GM18858 (cell line): ENCODE results near the gene TMEM181.
"Not testable (repeated sequence)": the region's sequence is repeated elsewhere in the genome, so short reads cannot be mapped to it uniquely, and the experiment has no call there.

Experiments used
- ATAC-seq: cut with Tn5 transposase; IDR thresholded peaks from one replicate; pipeline ENCODE4 v1.9.1; 2021; ENCODE audit not compliant: unreplicated experiment

The TMEM181 gene, protein sequence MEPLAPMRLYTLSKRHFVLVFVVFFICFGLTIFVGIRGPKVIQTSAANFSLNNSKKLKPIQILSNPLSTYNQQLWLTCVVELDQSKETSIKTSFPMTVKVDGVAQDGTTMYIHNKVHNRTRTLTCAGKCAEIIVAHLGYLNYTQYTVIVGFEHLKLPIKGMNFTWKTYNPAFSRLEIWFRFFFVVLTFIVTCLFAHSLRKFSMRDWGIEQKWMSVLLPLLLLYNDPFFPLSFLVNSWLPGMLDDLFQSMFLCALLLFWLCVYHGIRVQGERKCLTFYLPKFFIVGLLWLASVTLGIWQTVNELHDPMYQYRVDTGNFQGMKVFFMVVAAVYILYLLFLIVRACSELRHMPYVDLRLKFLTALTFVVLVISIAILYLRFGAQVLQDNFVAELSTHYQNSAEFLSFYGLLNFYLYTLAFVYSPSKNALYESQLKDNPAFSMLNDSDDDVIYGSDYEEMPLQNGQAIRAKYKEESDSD

DNA sequence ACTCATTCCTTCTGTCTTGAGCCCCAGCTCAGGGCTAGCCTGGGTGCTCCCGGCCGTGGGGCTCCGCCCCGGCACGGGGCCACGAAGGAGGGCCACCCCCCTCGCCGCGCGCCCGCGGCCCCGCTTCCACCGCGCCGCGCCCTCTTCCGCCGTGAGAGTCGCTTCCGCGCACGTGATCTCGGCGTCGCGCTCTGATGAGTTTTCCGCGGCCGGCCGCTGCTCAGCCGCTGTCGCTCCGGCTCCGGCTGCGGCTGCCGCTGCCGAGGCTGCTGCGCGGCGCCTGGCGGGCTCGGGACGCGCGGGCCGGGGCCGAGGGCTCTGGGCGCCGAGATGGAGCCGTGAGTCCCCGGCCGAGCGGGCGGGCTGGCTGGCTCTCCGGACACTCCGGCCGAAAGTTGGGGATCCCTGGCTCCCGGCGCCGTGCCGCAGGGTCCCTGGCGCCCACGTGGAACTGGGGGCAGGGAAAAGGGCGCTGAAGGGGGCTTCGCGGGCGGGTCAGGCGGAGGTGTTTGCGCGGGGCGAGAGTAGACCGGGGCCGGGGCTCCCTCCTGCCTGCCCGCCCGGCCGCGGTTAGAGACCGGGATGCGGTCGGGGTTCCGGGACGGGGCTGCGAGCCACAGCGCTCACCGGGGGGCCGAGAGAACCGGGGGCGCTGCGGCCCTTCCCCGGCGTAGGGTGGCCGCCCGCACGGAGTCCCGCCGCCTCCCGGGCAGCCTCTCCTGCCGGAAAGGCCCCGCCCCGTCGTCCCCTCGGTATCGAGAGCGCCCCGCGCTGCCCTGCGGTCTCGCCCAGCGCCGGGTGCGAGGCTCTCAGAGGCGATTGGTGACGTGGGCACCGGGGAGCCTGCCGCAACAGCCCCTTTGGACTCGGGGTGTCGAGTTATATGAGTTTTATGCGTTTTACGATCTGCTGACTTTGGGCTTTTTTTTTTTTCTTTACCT is at the start of gene TMEM181:
Gene TMEM181 (plus strand): TSS at position 197 of the 941 bp plus-strand sequence. CDS start 134 bp downstream, at position 331.
- ATAC-seq: peak; percentile 76

DNA sequence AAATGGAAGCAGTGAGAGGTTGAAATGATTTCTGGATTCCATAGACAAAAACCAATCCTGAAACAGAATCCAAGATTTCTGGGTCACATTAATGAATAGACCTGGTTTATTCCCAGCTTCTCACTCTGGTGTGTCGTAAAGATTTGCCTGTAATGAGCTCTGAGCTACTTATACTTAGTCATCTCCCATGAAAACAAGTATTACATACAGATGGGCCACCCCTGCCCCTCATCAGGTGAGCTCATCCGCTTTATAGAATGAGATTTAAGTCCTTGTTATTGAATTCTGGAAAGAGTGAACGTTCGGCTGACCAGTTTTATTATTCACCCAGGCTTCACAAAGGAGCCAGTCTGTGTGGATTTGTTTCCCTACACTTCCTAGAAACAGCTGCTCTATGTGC is 47.1 kb upstream of the TMEM181 start:
- no peak for ATAC-seq

DNA sequence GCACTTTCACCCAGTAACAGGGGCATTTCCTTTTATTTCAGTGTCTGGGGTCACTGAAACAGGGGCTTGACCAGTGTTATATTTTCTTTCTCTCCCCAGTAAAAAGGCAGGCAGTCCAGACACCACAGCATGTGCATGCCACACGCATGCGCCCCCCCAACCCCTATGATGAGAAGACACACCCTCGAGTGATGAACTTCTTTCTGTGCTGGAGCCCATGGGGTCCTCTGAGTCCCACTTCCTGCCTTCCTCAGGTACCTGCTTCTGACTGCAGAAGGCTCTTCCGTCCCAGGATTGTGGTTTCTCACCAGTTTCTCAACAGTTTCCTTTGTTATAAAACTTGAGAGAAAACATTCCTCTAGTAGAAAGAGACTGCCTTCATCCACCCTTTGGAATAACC is 45.7 kb upstream of the TMEM181 start:
- ATAC-seq: no peak

DNA sequence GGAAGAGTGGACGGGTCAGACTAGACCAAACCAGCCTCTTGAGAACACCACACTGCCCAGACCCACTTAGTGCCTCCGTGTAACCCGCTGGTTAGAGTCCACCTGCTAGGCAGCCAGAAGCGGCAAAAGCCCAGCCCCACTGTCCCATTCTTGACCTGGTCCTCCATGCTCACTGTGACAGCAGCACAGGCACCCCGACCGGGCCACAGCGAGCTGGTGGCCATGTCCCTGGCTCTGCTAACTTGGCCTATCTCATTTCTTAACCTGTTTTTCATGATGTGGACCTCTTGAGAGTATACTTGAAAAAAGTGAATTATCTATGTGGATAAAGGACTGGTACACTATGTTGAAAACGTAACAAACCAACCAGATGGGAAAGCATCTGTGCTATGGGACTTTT is 44.9 kb upstream of the TMEM181 start:
- no peak for ATAC-seq

DNA sequence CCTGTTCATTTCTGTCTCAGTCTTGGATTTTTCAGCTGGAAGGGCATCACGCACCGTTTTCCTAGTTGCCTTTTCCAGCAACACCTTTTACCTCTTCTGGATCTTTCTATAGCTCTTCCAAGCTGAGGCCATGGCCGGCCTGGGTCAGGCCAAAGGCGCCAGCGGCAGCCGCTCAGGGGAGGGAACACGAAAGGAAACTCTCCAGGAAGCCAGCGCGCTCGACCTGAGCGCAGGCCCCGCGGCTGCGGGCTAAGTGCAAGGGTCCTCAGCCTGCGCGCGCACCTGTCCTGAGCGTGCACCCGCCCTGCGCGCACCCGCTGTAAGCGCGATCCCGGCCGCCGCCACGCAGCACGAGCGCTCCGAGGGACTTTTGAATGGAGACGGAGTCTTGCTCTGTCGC is 43.8 kb upstream of the TMEM181 start:
- no peak for ATAC-seq

DNA sequence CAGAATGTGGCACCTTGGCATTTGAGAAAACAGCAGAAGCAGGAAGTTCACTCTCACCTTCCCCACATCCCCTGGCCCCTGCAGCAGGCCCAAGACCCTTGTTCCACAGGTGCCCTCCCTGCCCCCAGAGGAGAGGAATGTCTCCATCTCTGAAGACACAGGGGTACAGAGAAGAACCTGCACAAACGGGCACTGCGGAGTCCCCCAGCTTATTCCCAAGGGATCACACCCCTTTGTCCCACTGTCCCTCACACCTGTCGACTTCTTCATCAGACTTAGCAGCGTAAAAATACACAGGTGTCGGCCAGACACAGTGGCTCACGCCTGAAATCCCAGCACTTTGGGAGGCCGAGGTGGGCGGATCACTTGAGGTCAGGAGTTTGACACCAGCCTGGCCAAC is 42.9 kb upstream of the TMEM181 start:
- ATAC-seq: no peak

DNA sequence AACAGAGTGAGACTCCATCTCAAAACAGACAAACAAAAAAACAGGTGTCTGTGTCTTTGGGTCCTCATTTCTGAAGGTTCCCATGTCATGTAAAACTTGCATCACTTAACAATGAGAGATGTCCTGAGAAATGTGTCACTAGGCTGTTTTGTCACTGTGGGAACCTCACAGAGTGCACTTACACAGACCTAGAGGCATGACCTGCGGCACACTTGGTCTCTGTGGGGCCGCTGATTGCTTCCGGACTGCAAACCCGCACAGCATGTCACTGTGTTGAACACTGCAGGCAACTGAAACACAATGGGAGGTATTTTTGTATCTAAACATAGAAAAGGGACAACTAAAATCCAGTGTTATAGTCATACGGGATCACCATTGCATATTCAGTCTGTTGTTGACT is 42.3 kb upstream of the TMEM181 start:
- ATAC-seq: peak; percentile 58

DNA sequence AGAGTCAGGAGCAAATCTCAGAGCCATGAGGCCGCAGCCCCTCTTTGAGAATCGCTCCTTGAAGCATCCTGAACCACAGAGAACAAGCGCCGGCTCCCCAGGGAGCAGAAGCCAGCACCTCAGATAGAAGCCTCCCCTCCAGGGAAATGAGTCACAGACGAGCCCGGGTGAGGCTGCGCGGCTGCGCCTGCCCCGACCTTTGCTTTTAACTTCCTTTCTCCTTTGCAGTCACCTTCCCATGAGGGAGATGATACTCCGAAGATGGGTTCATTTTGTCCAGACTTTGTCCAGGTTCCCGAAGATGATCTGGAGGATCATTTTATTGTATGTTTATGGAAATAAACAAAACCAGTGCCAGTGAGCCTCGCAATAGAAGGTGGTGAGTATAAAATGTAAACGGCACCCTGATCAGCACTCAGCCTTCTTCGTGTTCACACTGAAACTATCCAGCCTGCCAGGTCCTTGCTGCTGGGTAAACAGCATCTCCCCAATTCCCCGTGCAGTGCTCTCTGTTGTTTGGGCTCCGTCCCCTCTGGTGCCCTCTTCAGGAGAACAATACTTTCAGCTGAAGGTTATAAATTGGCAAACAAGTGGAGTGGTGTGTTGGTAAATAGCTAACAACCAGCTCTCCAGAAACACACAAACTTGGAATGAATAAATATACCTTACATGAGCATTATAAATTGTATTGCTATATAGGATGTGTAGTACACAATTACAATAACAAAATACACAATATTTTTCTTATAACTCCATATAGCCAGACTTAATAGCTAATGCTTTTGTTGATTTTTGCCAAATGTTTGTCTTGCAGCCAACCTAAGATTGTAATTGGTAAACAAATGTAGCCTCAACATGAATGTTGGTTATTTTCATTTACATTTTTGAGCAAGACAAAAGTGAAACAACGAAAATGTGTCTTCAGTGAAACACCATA is 41.4 kb upstream of the TMEM181 start:
- peak; percentile 66 for ATAC-seq

DNA sequence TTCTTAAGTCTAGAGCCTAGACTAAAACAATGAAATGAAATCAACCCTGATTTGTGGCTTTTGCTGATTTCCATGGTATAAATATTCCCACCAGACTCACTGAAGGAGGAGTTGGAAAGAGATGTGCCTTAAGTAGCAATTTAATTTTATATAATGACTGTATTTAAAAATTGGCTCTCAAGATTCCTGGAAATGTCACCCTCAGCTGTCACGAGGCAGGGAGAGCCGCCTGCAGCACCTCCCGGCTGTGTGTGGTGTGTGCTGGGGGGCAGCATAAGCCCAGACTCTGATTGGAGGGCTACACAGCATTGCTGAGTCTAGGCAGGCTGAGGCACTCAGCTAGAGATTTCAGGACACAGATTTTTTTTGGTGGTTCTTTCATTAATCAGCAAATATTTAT is 40.6 kb upstream of the TMEM181 start:
- ATAC-seq: no peak

DNA sequence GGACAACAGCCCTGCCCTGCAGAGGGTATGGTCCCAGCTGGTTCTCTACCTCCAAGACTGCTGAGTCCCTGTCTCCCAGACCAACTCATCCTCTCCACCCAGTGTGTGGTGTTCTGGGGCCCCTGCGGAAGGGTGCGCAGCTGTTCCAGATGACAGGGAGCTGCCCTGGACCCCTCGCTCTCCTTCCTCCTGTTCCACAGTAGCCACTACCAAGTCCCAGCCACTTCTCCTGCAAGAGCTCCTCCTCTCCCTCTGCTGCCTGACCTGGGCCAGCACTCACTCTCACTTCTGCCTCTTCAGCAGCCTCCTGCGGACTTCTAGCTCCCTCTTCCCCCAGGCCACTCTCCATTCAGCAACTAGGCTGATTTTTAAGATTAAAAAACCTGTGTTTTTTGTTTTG is 40.1 kb upstream of the TMEM181 start:
- no peak for ATAC-seq

DNA sequence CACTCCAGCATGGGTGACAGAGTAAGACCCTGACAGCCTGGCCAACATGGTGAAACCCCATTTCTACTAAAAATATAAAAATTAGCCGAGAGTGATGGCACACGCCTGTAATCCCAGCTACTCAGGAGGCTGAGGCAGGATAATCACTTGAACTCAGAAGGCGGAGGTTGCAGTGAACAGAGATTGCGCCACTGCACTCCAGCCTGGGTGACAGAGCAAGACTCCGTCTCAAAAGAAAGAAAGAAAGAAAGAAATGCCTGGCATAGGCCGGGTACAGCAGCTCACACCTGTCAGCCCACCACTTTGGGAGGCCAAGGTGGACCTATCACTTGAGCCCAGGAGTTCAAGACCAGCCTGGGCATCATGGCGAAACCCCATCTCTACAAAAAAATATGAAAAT is 38.9 kb upstream of the TMEM181 start:
- not testable (repeated sequence) for ATAC-seq

DNA sequence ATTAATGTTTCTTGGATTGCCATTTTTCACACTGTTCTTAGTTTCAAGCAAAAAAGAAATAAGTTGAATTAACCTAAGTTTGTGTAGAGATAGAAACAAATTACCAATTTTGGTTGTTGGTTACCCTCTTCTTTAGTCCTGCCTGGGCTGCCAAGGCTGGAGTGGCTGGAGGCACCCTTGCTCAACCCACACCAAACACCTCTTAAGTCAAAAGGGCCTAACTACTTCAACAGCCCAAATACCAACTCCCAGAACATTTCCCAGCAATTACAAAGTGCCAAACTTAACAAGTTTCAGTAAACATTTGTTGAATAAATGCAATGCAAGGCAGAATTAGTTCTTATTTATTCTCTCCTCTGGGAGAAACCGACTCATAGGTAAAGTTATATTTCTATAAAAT is 38.1 kb upstream of the TMEM181 start:
- ATAC-seq: no peak

DNA sequence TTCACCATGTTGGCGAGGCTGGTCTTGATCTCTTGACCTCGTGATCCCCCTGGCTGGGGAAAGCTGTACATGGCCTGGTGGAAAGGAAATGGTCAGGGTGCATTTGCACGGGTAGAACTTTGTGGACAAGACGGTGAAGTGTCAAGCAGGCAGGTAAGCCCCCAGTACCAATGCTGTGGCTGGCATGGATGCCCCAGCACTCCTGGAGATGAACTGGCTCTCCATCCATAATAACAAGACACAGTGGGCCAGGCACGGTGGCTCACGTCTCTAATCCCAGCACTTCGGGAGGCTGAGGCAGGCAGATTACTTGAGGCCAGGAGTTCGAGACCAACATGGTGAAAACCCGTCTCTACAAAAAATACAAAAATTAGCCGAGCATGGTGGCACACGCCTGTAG is 37.3 kb upstream of the TMEM181 start:
- no peak for ATAC-seq

DNA sequence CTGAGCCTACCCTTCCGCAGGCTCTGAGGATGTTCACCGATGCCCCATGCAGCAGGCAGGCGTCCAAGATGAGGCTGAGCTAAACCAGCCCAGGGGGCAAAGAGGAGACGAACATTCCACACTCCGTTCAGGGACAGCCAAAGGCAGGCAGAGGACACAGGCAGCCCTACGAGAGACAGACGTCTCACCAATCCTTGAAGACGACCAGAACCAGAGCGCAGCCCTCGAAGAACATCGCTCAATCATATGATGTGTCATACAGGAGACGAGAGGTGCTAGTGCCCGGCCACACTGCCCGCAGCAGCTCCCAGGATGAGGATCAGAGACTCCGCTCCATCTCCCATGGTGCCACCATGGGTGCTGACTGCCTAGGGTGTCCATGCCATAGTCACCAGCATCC is 35.6 kb upstream of the TMEM181 start:
- ATAC-seq: no peak

DNA sequence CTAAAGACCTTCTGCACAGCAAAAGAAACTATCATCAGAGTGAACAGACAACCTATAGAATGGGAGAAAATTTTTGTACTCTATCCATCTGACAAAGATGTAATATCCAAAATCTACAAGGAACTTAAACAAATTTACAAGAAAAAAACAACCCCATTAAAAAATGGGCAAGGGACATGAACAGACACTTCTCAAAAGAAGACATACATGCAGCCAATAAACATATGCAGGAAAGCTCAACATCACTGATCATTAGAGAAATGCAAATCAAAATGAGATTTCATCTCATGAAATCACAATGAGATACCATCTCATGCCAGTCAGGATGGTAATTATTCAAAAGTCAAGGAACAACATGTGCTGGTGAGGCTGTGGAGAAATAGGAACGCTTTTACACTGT is 32.0 kb upstream of the TMEM181 start:
- ATAC-seq: not testable (repeated sequence)

DNA sequence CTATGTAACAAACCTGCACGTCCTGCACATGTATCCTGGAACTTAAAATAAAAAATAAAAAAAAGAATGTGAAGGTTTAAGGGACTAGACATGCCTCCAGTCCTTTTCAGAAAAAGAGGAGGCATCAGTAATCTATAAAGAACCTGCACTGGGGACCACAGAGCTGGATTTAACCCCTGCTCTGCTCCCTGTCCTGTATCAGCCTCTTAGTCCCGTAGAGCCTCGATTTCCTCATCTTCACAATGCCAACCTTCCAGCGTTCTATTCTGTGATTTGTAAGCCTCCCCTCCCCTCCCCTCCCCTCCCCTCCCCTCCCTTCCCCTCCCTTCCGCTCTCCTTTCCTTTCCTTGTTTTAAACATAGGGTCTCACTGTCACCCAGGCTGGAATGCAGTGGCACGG is 31.1 kb upstream of the TMEM181 start:
- no peak for ATAC-seq

DNA sequence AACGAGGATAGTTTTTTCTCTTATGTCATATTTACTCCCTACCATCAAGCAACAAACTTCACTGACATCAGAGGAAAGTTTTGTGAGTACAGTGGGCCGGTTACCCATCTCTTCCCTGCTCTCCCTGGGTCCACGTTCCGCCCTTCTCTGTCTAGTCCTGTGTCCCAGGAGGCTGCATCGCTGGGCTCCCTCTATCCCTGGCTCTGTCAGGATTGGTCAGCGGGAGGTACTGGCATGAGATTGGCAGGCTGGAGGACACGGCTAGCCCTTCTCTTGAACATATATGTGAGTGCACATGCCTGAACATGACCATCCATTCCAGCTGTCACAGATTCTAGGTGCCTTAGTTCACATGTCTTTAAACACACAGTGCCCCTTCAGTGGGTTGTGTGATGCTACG is 30.3 kb upstream of the TMEM181 start:
- ATAC-seq: no peak

DNA sequence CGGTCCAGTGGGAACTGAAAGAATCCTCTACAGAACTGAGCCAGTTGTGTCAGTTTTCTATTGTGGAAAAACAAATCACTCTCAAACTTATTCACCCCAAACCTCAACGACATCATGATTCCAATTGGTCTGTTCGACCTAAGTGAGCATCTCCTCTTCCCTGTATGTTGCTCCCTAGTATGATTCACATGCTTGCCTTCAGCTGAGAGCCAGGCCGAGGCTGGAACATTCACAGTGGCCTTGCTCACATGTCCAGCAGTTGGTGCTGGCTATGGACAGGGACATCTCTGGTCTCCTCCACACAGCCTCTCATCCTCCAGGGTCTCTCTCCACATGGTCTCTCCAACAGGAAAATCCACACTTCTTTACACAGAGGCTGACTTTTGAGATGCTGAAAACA is 28.3 kb upstream of the TMEM181 start:
- ATAC-seq: no peak

DNA sequence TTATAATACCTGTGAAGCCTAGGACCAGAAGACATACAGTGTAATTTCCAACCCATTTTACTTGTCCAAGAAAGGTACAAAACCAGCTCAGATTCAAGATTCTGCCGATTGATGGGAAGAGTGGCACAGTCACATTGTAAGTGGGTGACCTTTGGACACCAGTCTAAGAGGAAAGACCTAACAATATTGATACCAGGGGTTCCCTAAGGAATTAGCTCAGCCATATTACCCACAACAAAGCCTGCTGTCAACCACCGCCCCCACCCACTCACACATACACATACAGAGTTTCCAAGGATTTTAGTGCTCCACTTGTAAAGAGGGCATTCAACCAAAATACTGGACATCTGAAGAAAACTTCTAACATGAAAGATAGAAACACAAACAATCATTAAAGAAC is 27.9 kb upstream of the TMEM181 start:
- no peak for ATAC-seq

DNA sequence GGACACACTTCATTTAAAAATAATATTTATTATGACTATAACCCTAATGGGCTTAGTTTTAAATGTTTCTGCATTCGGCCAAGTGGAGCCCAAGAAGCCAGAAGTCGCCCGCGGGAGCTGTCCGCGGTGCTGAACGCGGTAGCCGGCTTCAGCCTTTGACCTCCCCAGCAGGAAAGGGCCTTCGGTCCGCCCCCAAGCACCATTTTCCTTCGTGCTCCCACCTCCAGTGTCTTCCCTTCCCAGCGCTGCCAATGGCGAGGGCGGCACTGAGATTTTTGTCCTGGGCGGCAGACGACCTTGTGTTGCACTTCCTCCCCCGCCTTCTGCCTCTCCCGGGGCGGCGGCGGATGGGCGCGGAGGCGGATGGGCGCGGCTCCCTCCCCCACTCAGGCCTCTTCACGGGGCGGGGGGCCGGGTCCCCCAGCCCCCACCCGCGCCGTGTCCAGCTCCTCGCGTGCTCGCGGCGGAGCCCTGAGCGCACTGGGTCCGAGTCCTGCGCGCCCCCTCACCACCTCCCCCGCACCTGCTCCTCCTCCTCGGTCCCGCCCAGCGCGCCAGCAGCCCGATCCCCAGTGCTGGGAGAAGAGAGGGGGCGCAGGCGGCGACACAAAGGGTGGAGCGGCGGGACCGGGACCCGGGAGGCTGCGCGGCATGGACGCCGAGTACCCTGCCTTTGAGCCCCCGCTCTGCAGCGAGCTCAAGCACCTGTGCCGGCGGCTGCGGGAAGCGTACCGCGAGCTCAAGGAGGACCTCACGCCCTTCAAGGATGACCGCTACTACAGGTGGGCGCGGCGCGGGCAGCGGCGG is 23.6 kb upstream of the TMEM181 start:
- no peak for ATAC-seq
